Breast epithelium (tissue), 4 donors: ENCODE data around the gene QRICH2. TPM values are rescaled to one million over a fixed set of nuclear protein-coding genes. Genes with fewer than 3 reads are reported as not detected.

Experiments used
- DNase-seq, 2 donors: peaks; one replicate each; pipeline ENCODE4 v3.0.0-alpha.2; 2019; ENCODE audit warnings: low spot score in 2 of 2
- H3K27ac ChIP-seq, 2 donors: fragments of 200-600 bp; sonication (generic) in 1 of 2; one replicate each; pipeline ENCODE4 v1.5.1; 2016 to 2019; ENCODE audit warnings: mild to moderate bottlenecking in 1 of 2
- H3K27me3 ChIP-seq, 2 donors: fragments of 200-600 bp; sonication (generic) in 1 of 2; one replicate each; pipeline versions ENCODE4 v1.5.1 to v1.6.0; 2017 to 2019; ENCODE audit warnings: control low read depth in 1 of 2, mild to moderate bottlenecking in 1 of 2
- H3K36me3 ChIP-seq: fragments of 200-600 bp; one replicate; pipeline ENCODE4 v1.5.1; 2019
- H3K4me1 ChIP-seq, 2 donors: fragments of 200-600 bp; sonication (generic); one replicate each; pipeline ENCODE4 v1.5.1; 2016 to 2019; ENCODE audit warnings: control low read depth in 1 of 2
- H3K4me3 ChIP-seq, 3 donors: fragments of 200-600 bp; sonication (generic); 1 replicate in 2 of 3; 2 replicates in 1 of 3; pipeline ENCODE4 v1.5.1; 2016 to 2019; ENCODE audit warnings: mild to moderate bottlenecking in 3 of 3, moderate library complexity in 2 of 3
- H3K9me3 ChIP-seq, 2 donors: fragments of 200-600 bp; sonication (generic) in 1 of 2; one replicate each; pipeline ENCODE4 v1.5.1; 2016 to 2019; ENCODE audit warnings: control low read depth in 1 of 2
- POLR2A ChIP-seq: fragments of 450-650 bp; IDR thresholded peaks from one replicate; pipeline ENCODE4 v1.6.1; 2016; ENCODE audit warnings: antibody characterized with exemption, mild to moderate bottlenecking, moderate library complexity
- POLR2AphosphoS5 ChIP-seq, 3 donors: sonication (generic); formaldehyde crosslinking; IDR thresholded peaks; one replicate each; pipeline ENCODE4 v1.6.1; 2017; ENCODE audit warnings: antibody characterized with exemption in 3 of 3
- intact Hi-C: fragments of 100-400 bp; cut with DNase I; formaldehyde crosslinking; loops from one replicate; pipeline ENCODE4 v1.15.1; 2023; ENCODE audit warnings: low total_unique reads
- total RNA-seq, 3 donors: library from RNA; depleted of rRNA; stranded (reverse); fragments of >200 nt; gene quantifications; one replicate each; pipeline ENCODE4 v1.1.0, GENCODE V29; 2016
- TF ChIP-seq, protein P1 (sequence below), 3 donors: fragments of 450-650 bp; IDR thresholded peaks; one replicate each; pipeline ENCODE4 v1.5.1; 2016 to 2017; ENCODE audit warnings: antibody characterized with exemption in 3 of 3, mild to moderate bottlenecking in 3 of 3, moderate library complexity in 3 of 3

Gene QRICH2
- total RNA-seq, 3 donors from 2014 or later, result 3.0 to 4.3 (median 3.8) TPM

DNA sequence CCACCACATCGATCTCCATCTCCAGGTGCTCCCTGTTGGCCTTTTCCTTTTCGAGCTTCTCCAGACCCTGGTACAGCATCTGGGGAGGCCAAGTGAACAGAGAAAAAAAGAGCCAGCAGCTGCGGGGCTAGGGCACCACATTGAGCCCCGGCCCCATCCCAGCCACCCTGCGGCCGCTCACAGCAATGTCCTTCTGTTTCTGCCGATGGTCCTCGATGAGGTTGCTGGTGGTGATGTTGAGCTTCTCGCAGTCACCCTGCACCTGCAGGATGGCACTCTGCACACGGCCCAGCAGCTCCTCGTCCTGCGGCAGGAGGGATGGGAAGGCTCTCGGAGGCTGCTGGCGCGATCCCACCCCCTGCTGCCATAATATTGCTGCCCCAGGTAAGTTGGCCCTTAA lies 27.4 kb downstream of the QRICH2 start:
- TF ChIP-seq POLR2AphosphoS5 (IDR thresholded peaks at IDR 0.05), result no peak
- TF ChIP-seq, protein P1, sequence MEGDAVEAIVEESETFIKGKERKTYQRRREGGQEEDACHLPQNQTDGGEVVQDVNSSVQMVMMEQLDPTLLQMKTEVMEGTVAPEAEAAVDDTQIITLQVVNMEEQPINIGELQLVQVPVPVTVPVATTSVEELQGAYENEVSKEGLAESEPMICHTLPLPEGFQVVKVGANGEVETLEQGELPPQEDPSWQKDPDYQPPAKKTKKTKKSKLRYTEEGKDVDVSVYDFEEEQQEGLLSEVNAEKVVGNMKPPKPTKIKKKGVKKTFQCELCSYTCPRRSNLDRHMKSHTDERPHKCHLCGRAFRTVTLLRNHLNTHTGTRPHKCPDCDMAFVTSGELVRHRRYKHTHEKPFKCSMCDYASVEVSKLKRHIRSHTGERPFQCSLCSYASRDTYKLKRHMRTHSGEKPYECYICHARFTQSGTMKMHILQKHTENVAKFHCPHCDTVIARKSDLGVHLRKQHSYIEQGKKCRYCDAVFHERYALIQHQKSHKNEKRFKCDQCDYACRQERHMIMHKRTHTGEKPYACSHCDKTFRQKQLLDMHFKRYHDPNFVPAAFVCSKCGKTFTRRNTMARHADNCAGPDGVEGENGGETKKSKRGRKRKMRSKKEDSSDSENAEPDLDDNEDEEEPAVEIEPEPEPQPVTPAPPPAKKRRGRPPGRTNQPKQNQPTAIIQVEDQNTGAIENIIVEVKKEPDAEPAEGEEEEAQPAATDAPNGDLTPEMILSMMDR (IDR thresholded peaks at IDR 0.05), result no peak
- TF ChIP-seq POLR2A, result no peak
- Histone ChIP-seq H3K4me1 (peaks cover 0 to 6% of the 10 kb centered on the region in 2 donors), H3K36me3 (no peaks in the 10 kb centered on the region), H3K4me3 (no peak overlapping the region), H3K9me3 (no peaks in the 10 kb centered on the region), H3K27me3 (no peaks in the 10 kb centered on the region), H3K27ac (no peak overlapping the region)
- intact Hi-C loops, result no loop called here
- no peak for DNase-seq

GRCh38 chr17:76279742-76280287 lies 28.3 kb downstream of the QRICH2 start:
- TF ChIP-seq POLR2AphosphoS5 (IDR thresholded peaks at IDR 0.05) (no peak), POLR2A (no peak)
- no peaks in the 10 kb centered on the region for H3K27me3 ChIP-seq
- intact Hi-C loops, result no loop called here
- no peak for DNase-seq
- H3K9me3 ChIP-seq, result no peaks in the 10 kb centered on the region
- H3K4me1 ChIP-seq, result peaks cover 0 to 6% of the 10 kb centered on the region in 2 donors
- H3K4me3 ChIP-seq, result no peak overlapping the region
- no peaks in the 10 kb centered on the region for H3K36me3 ChIP-seq
- no peak overlapping the region for H3K27ac ChIP-seq

GRCh38 chr17:76278952-76279741 lies 28.9 kb downstream of the QRICH2 start:
- peaks cover 0 to 7% of the 10 kb centered on the region in 2 donors for H3K4me1 ChIP-seq
- intact Hi-C loops, result loop anchor here (1.0 kb wide), 1 partner anchor 156 kb away; no protein-coding TSS in a partner anchor
- H3K36me3 ChIP-seq, result no peaks in the 10 kb centered on the region
- peak; percentile 78 to 86 for DNase-seq
- H3K4me3 ChIP-seq, result no peak overlapping the region
- TF ChIP-seq, protein P1 (IDR thresholded peaks at IDR 0.05), result peak; percentile 96 to 97 (median 97)
- TF ChIP-seq POLR2A (no peak), POLR2AphosphoS5 (IDR thresholded peaks at IDR 0.05) (peak in 1 of 3 donors; percentile 60)
- H3K27ac ChIP-seq, result no peak overlapping the region
- H3K9me3 ChIP-seq, result no peaks in the 10 kb centered on the region
- no peaks in the 10 kb centered on the region for H3K27me3 ChIP-seq

- Histone ChIP-seq H3K9me3 (no peaks in the 10 kb centered on the region), H3K4me3 (no peak overlapping the region), H3K27me3 (no peaks in the 10 kb centered on the region), H3K27ac (no peak overlapping the region), H3K36me3 (no peaks in the 10 kb centered on the region), H3K4me1 (peaks cover 7 to 14% of the 10 kb centered on the region in 2 donors)
- intact Hi-C loops, result loop anchor here (1.0 kb wide), 1 partner anchor 155 kb away; no protein-coding TSS in a partner anchor
- TF ChIP-seq POLR2AphosphoS5 (IDR thresholded peaks at IDR 0.05) (no peak), POLR2A (no peak)
- TF ChIP-seq, protein P1 (IDR thresholded peaks at IDR 0.05), result no peak
- DNase-seq, result no peak
These were observed 29.7 kb downstream of the QRICH2 start for GRCh38 chr17:76278268-76278908.

DNA sequence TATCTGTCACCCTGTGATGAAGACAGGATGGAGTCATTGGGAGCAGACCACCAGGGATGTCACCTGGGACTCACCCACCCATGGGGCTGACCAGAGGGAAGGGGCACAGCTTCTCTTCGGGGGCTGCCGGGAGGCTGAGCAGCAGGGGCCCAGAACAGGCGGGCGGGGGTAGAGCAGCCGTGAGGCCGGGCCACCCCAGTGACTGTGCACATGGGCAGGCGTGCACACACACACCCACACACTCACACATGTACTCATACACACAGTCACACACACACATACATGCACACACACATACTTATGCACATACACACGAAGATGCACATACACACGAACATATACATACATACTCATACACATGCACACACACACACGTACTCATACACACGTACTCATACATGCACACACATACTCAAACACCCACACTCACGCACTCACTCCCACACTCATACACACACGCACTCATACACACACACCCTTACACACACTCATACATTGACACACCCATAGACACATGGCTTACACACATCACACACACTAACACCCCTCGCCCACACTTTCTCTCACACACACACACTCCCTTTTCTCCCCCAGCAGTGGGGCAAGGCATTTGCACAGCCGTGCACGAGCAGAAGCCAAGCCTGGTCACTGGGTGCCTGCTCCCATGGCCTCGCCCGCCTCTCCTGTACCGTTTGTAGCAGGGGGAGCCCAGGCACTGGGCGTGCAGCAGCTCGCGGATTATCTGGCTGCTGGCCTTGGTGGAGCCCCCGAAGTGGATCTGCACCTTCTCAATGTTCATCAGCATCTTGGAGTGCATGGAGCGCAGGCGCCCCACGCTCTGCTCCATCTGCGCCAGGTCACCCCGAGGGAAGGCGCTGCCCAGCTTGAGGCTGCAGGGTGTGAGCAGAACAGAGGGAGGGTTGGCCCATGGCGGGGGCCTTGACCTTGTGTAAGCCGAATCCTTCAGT lies 30.5 kb downstream of the QRICH2 start:
- Histone ChIP-seq H3K4me3 (no peak overlapping the region), H3K27me3 (no peaks in the 10 kb centered on the region), H3K36me3 (no peaks in the 10 kb centered on the region), H3K27ac (peak overlapping the region in 1 of 2 donors; percentile 43), H3K4me1 (peaks cover 14 to 22% of the 10 kb centered on the region in 2 donors), H3K9me3 (no peaks in the 10 kb centered on the region)
- TF ChIP-seq POLR2A, result no peak
- TF ChIP-seq, protein P1 (IDR thresholded peaks at IDR 0.05), result no peak
- TF ChIP-seq POLR2AphosphoS5 (IDR thresholded peaks at IDR 0.05), result no peak
- intact Hi-C loops, result loop anchor here (1.0 kb wide), 1 partner anchor 154 kb away; no protein-coding TSS in a partner anchor
- no peak for DNase-seq
